ENCODE results near the gene TEDC2. TPM values are rescaled to one million over a fixed set of nuclear protein-coding genes. Genes with fewer than 3 reads are reported as not detected.

The TEDC2 gene
- total RNA-seq, 3 donors from 2014 or later, result 26.0 to 37.5 (median 32.7) TPM

DNA sequence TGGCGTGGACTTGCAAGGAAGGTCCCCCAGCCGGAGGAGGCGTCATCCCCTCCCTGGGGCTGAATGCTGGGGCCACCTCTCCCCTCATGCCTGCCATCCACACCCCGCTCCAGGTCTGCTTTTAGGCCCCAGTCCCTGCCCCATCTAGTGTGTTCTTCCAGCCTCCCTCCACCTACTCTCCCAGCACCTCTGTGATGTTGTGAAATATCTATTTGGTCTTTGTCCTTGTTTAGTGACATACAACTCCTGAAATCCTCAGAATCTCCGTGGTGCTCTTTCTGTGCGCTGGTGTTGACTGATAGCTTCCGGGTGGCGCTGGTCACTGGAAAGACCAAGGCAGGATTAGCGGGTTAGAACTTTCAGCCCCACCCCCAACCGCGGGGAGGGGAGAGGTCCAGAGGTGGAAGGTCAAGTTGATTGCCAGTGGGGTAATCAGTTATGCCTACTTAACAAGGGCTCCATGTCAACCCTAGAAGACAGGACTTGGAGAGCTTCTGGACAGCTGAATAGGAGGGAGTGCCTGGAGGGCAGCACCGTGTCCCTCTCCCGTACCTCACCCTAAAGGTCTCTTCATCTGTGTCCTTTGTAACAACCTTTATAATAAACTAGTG lies 25.1 kb downstream of the TEDC2 start:
- DNase-seq (no peak), ATAC-seq (no peak)
- peaks cover 13% of the 10 kb centered on the region for H3K4me1 Mint-ChIP-seq (ENCODE audit: low read depth)
- H3K36me3 Mint-ChIP-seq (ENCODE audit: insufficient read depth), result no peaks in the 10 kb centered on the region
- H3K4me3 Mint-ChIP-seq, result no peak overlapping the region
- H3K9me3 Mint-ChIP-seq, result no peaks in the 10 kb centered on the region
- H3K27me3 Mint-ChIP-seq (ENCODE audit: low read depth), result no peaks in the 10 kb centered on the region

DNA sequence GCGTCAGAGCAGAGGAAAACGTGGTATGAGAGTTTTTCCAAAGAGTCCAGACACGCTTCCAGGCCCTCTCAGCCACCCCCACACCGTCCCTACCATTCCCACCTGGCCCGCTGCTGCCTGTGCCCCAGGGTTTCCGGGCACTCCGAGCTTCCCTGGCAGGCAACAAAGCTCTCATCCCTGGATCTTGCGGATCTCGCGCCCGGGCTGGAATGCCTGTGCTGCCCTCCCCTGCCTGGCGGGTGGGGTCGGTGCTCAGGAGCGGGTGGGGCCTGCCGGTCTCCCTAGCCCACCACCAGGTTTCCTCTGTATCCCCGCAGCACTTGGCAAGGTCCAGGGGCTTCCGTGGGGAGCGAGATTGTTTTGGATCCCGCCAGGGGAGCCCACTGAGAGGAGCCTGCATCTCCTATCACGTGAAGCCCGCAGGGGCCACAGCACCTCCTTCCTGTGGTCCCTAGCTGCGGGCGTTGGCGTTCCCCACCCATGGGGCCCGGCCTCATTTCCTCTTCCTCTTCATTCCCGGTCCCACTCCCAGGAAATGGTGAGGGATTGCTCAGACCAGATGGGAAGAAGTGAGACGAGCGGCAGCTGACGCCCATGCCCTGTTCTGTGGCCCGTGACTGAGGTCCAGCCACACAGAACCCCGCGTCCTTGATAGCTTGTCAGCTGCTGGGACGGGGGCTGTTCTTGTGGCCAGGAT lies 26.1 kb downstream of the TEDC2 start:
- H3K9me3 Mint-ChIP-seq, result no peaks in the 10 kb centered on the region
- peaks cover 13% of the 10 kb centered on the region for H3K4me1 Mint-ChIP-seq (ENCODE audit: low read depth)
- DNase-seq, result no peak
- no peaks in the 10 kb centered on the region for H3K27me3 Mint-ChIP-seq (ENCODE audit: low read depth)
- no peaks in the 10 kb centered on the region for H3K36me3 Mint-ChIP-seq (ENCODE audit: insufficient read depth)
- H3K4me3 Mint-ChIP-seq, result no peak overlapping the region
- ATAC-seq, result no peak

GRCh38 chr16:2486645-2487516 lies 27.0 kb downstream of the TEDC2 start:
- ATAC-seq (peak; percentile 94 to 98), DNase-seq (peak; percentile 78)

DNA sequence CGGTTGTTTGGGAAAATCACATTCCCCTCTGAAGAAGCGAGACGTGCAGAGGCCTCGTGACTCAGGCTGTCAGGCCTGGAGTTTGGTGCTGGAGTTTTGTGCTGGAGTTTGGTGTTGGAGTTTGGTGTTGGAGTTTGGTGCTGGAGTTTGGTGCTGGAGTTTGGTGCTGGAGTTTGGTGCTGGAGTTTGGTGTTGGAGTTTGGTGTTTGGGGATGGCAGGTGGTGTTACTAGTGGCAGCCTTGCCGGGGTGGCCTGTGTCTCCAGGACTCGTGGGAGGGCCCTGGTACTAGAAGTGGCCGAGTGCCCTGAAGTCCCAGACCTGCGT lies 27.6 kb downstream of the TEDC2 start:
- DNase-seq, result no peak
- no peak for ATAC-seq
- Mint-ChIP-seq H3K27me3 (ENCODE audit: low read depth) (no peaks in the 10 kb centered on the region), H3K9me3 (no peaks in the 10 kb centered on the region), H3K4me3 (peak overlapping the region; percentile 39), H3K4me1 (ENCODE audit: low read depth) (peaks cover 12% of the 10 kb centered on the region), H3K36me3 (ENCODE audit: insufficient read depth) (no peaks in the 10 kb centered on the region)

More at GRCh38 chr16:2486645-2487516, 27.0 kb downstream of the TEDC2 start:
- peaks cover 13% of the 10 kb centered on the region for H3K4me1 Mint-ChIP-seq (ENCODE audit: low read depth)
- H3K4me3 Mint-ChIP-seq, result peak overlapping the region; percentile 42
- no peaks in the 10 kb centered on the region for H3K9me3 Mint-ChIP-seq
- H3K27me3 Mint-ChIP-seq (ENCODE audit: low read depth), result no peaks in the 10 kb centered on the region
- H3K36me3 Mint-ChIP-seq (ENCODE audit: insufficient read depth), result no peaks in the 10 kb centered on the region

DNA sequence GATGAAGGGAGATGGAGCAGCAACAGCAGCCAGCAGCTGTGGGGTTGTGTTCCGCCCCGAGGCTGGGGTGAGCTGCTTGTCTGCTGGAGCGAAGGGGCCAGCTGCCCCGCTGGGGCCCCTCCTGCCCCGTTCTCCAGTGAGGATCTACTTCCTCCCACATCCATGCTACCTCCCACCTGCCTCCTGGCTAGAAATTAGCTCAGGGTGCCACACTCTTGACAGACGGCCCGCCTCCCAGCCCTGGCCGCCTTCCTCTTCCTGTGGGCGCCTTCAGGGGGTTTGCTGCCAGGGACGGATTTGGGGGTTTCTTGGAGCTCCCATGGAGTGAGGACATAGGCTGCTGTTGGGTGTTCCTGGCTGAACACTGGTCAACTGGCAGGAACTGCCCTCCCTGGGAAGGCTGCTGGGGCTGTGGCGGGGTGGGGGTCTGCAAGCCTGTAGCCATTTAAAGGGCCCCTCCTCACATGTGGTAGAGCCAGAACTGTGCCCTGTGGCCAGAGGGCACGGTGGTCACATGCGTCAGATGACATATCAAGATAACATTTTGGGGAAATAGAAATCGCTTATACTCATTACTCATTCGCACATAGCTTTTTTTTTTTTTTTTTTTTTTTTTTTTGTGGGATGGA lies 28.1 kb downstream of the TEDC2 start:
- no peaks in the 10 kb centered on the region for H3K36me3 Mint-ChIP-seq (ENCODE audit: insufficient read depth)
- ATAC-seq (no peak), DNase-seq (no peak)
- H3K4me1 Mint-ChIP-seq (ENCODE audit: low read depth), result peaks cover 12% of the 10 kb centered on the region
- no peaks in the 10 kb centered on the region for H3K9me3 Mint-ChIP-seq
- no peak overlapping the region for H3K4me3 Mint-ChIP-seq
- H3K27me3 Mint-ChIP-seq (ENCODE audit: low read depth), result no peaks in the 10 kb centered on the region

DNA sequence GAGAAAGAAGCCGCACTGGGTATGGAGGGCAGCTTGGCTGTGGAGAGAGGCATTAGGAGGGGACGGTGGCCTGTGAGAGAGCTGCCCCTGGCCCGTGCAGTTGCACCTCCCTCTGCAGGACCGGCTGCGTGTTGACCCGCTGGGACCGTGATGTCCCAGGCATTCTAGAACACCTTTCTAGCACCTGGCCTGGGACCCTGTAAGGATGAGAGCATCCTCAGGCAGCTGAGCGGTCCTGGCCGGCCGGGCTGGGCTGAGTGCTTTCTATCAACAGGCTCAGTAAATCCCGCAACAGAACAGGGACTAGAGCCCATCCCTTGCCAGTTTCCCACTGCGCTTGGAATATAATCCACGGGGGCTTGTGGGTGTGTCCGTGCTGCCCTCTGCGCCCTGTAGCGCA lies 29.7 kb downstream of the TEDC2 start:
- H3K4me1 Mint-ChIP-seq (ENCODE audit: low read depth), result peaks cover 12% of the 10 kb centered on the region

DNA sequence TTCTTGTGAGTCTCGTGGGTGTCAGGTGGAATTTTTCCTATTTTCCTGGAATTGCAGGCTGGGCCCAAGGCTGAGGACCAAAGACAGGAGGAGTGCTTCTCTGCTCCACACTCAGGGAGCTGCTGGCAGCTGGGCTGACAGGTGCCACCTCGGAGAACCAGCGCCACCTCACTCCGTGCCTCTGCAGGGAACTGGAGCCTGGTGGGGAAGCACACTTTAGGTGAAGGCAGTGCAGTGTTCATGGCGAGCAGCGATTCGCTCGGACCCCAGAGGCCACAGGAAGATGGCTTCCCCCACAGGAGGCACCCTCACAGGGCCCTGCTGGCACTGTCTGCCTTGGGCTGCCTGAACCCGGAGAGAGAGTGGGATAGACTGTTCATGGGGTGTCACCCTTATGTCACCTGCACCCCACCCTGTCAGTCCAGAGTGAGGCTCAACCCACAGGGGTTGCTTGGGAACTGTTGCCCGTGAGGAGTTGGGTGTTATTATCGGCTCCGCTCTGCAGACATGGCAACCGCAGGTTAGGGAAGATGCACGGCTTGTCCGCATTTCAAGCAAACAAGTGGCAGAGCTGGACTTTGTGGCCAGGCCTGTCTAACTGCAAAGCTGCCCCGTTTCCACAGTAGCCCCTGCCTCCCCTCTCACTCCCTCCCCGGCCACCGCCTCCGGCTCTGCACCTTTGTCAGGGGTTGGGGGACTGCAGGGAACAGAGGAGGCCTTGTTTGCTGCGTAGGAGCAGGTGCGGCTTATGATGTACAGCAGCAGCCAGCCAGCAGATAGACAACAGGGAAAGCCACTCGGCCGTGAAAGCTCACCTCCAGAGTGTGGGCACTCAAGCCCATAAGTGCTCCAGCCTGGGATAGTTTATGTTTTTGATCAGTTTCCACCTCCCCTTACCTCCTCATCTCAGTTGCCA lies 30.5 kb downstream of the TEDC2 start:
- H3K27me3 Mint-ChIP-seq (ENCODE audit: low read depth), result no peaks in the 10 kb centered on the region
- H3K4me1 Mint-ChIP-seq (ENCODE audit: low read depth), result peaks cover 12% of the 10 kb centered on the region
- no peaks in the 10 kb centered on the region for H3K36me3 Mint-ChIP-seq (ENCODE audit: insufficient read depth)
- H3K9me3 Mint-ChIP-seq, result no peaks in the 10 kb centered on the region
- ATAC-seq (no peak), DNase-seq (no peak)
- H3K4me3 Mint-ChIP-seq, result no peak overlapping the region

More for the DNA sequence above, 29.7 kb downstream of the TEDC2 start:
- DNase-seq (no peak), ATAC-seq (no peak)
- Mint-ChIP-seq H3K36me3 (ENCODE audit: insufficient read depth) (no peaks in the 10 kb centered on the region), H3K27me3 (ENCODE audit: low read depth) (no peaks in the 10 kb centered on the region), H3K4me3 (no peak overlapping the region), H3K9me3 (no peaks in the 10 kb centered on the region)

DNA sequence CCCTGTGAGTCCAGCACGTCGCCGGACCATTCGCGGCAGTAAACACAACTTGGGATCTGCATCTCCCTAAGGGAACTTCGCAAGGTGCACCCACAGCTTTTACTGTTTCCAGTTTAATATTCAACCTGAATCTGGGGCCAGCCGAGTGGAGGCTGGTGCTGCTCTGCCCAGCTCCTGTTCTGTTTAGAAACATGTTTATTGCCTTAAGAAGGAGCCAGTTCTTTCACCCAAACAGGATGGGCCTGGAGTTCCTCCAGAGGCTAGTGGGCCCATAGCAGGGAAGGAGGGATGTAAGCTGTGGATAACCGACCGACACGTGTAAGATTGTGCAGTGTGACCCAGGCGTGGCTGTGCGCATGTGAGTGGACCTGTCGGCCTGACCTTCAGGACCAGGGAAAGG lies 32.4 kb downstream of the TEDC2 start:
- no peaks in the 10 kb centered on the region for H3K9me3 Mint-ChIP-seq
- no peaks in the 10 kb centered on the region for H3K27me3 Mint-ChIP-seq (ENCODE audit: low read depth)
- no peak for DNase-seq
- ATAC-seq, result no peak
- no peak overlapping the region for H3K4me3 Mint-ChIP-seq
- H3K36me3 Mint-ChIP-seq (ENCODE audit: insufficient read depth), result peaks cover 1% of the 10 kb centered on the region
- H3K4me1 Mint-ChIP-seq (ENCODE audit: low read depth), result peaks cover 4% of the 10 kb centered on the region

DNA sequence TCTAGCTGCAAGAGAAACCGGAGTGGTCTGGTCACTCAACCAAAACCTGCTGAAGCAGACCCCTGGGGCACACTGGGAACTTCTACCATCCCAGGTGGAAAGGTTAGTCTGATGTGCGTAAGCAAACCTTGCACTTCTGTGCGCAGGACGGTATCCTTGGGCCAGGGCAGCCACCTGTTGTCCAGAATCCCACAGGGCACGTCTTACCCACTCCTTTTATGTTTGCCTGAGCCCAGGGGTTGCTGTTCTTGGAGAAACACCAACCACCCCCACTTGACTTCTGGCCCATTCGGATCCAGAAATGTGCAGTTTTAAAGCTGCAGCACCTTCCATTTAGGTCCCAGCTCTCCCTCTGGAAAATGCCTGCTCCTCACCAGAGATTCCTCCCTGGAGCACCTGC lies 33.7 kb downstream of the TEDC2 start:
- no peaks in the 10 kb centered on the region for H3K9me3 Mint-ChIP-seq
- no peaks in the 10 kb centered on the region for H3K27me3 Mint-ChIP-seq (ENCODE audit: low read depth)
- H3K4me1 Mint-ChIP-seq (ENCODE audit: low read depth), result no peaks in the 10 kb centered on the region
- no peak overlapping the region for H3K4me3 Mint-ChIP-seq
- DNase-seq, result no peak
- peaks cover 4% of the 10 kb centered on the region for H3K36me3 Mint-ChIP-seq (ENCODE audit: insufficient read depth)
- ATAC-seq, result no peak

GRCh38 chr16:2494616-2495015 lies 34.7 kb downstream of the TEDC2 start:
- H3K4me3 Mint-ChIP-seq, result no peak overlapping the region
- H3K36me3 Mint-ChIP-seq (ENCODE audit: insufficient read depth), result peaks cover 4% of the 10 kb centered on the region
- H3K4me1 Mint-ChIP-seq (ENCODE audit: low read depth), result no peaks in the 10 kb centered on the region
- ATAC-seq, result no peak
- H3K27me3 Mint-ChIP-seq (ENCODE audit: low read depth), result no peaks in the 10 kb centered on the region
- H3K9me3 Mint-ChIP-seq, result no peaks in the 10 kb centered on the region
- no peak for DNase-seq

DNA sequence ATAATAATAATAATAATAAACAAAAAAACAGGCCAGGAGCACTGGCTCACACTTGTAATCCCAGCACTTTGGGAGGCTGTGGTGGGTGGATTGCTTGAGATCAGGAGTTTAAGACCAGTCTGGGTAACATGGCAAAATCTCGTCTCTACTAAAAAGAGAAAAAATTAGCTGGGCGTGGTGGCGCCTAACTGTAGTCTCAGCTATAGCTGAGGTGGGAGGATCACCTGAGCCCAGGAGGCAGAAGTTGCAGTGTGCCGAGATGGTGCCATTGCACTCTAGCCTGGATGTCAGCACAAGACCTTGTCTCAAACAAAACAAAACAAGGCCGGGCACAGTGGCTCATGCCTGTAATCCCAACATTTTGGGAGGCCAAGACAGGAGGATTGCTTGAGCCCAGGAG lies 35.1 kb downstream of the TEDC2 start:
- Mint-ChIP-seq H3K9me3 (no peaks in the 10 kb centered on the region), H3K27me3 (ENCODE audit: low read depth) (no peaks in the 10 kb centered on the region), H3K36me3 (ENCODE audit: insufficient read depth) (peaks cover 4% of the 10 kb centered on the region), H3K4me1 (ENCODE audit: low read depth) (no peaks in the 10 kb centered on the region), H3K4me3 (no peak overlapping the region)
- ATAC-seq (no peak), DNase-seq (no peak)

GRCh38 chr16:2496223-2497115 lies 36.6 kb downstream of the TEDC2 start:
- ATAC-seq, result no peak
- Mint-ChIP-seq H3K4me3 (no peak overlapping the region), H3K36me3 (ENCODE audit: insufficient read depth) (peaks cover 4% of the 10 kb centered on the region), H3K27me3 (ENCODE audit: low read depth) (no peaks in the 10 kb centered on the region), H3K9me3 (no peaks in the 10 kb centered on the region), H3K4me1 (ENCODE audit: low read depth) (no peaks in the 10 kb centered on the region)
- DNase-seq, result no peak

DNA sequence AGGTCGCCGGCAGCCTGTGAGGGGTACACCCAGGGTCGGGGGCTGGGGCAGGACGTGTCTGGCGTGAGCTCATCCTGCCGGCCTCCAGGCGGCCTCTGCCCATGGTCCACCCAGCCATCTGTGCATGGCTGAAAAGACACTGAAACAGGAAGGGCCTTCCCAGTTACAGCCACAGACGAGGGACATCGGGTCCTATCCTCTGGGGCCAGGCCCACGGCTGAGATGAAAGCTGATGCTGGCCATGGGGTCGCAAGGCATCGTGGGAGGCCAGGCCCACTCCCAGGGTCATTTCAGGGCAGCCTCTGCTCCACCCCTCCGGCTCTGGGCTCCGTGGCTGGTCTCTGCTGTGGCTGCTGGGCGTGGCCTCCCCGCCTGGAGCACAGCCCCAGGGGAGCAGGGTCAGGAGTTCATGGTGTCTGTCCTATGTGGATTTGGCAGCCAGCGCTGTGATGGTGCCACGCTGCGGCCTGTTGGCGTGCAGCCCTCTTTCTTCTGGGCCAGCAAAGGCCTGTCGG lies 37.3 kb downstream of the TEDC2 start:
- ATAC-seq (no peak), DNase-seq (no peak)
- H3K9me3 Mint-ChIP-seq, result no peaks in the 10 kb centered on the region
- H3K27me3 Mint-ChIP-seq (ENCODE audit: low read depth), result no peaks in the 10 kb centered on the region
- H3K4me1 Mint-ChIP-seq (ENCODE audit: low read depth), result no peaks in the 10 kb centered on the region
- H3K36me3 Mint-ChIP-seq (ENCODE audit: insufficient read depth), result peaks cover 4% of the 10 kb centered on the region
- no peak overlapping the region for H3K4me3 Mint-ChIP-seq

All from activated T-cell treated with anti-CD3 and anti-CD28 coated beads, Interleukin-2, amount 50 U/mL, for 4 hours (primary cell).